Keratinocyte (primary cell): Measurements from ENCODE around the gene CYP26C1. TPM values are rescaled to one million over a fixed set of nuclear protein-coding genes. Genes with fewer than 3 reads are reported as not detected.

ENCODE experiments used
- DNase-seq: peaks from one replicate; pipeline ENCODE4 v3.0.0-alpha.2; 2011; ENCODE audit warnings: low read depth, missing footprints, low spot score
- FAIRE-seq: peaks from 2 replicates; lab custom pipeline; 2011; peaks lifted over from hg19 to GRCh38; lab: Jason Lieb, UNC
- H2AFZ ChIP-seq: 2 replicates; pipeline ENCODE4 v1.6.0; 2012; ENCODE audit warnings: low read length, control low read depth, inconsistent platforms; ENCODE audit not compliant: control insufficient read depth
- H3K27ac ChIP-seq: 2 replicates; pipeline ENCODE4 v1.5.1; 2011; ENCODE audit warnings: low read length; ENCODE audit not compliant: control insufficient read depth, insufficient read depth
- H3K27me3 ChIP-seq: 3 replicates; pipeline ENCODE4 v1.6.0; 2011; ENCODE audit warnings: low read length; ENCODE audit not compliant: control insufficient read depth, insufficient read depth; ENCODE audit errors: extremely low read depth
- H3K36me3 ChIP-seq, 2 experiments: 2 replicates in 1 of 2; 3 replicates in 1 of 2; pipeline ENCODE4 v1.5.1; 2011; ENCODE audit warnings: low read length in 2 of 2, mild to moderate bottlenecking in 1 of 2; ENCODE audit not compliant: control insufficient read depth in 2 of 2, insufficient read depth in 2 of 2; ENCODE audit errors: extremely low read depth in 1 of 2
- H3K4me1 ChIP-seq: 3 replicates; pipeline ENCODE4 v1.5.1; 2011; ENCODE audit warnings: low read length; ENCODE audit not compliant: control insufficient read depth, insufficient read depth; ENCODE audit errors: extremely low read depth
- H3K4me2 ChIP-seq: 3 replicates; pipeline ENCODE4 v1.6.0; 2011; ENCODE audit warnings: low read depth, low read length; ENCODE audit not compliant: control insufficient read depth, insufficient read depth; ENCODE audit errors: extremely low read depth
- H3K4me3 ChIP-seq, 3 experiments: fragments of 200-600 bp in 1 of 3; sonication (generic) in 1 of 3; 2 replicates in 2 of 3; 3 replicates in 1 of 3; pipeline ENCODE4 v1.5.1; 2011 to 2016; ENCODE audit warnings: low read length in 3 of 3, mild to moderate bottlenecking in 3 of 3, control low read depth in 2 of 3, inconsistent platforms in 1 of 3, low read depth in 1 of 3, mixed read lengths in 1 of 3, mixed run types in 1 of 3, moderate library complexity in 1 of 3; ENCODE audit not compliant: control insufficient read depth in 2 of 3, insufficient read depth in 2 of 3; ENCODE audit errors: extremely low read depth in 1 of 3
- H3K79me2 ChIP-seq: 2 replicates; pipeline ENCODE4 v1.6.0; 2012; ENCODE audit warnings: low read length; ENCODE audit not compliant: control insufficient read depth, insufficient read depth
- H3K9ac ChIP-seq: 3 replicates; pipeline ENCODE4 v1.6.0; 2011; ENCODE audit warnings: low read length; ENCODE audit not compliant: control insufficient read depth, insufficient read depth; ENCODE audit errors: extremely low read depth
- H3K9me1 ChIP-seq: 3 replicates; pipeline ENCODE4 v1.6.0; 2011; ENCODE audit warnings: low read length; ENCODE audit not compliant: control insufficient read depth, insufficient read depth; ENCODE audit errors: extremely low read depth
- H3K9me3 ChIP-seq: 2 replicates; pipeline ENCODE4 v1.5.1; 2012; ENCODE audit warnings: low read depth, low read length; ENCODE audit not compliant: control insufficient read depth
- H4K20me1 ChIP-seq: 3 replicates; pipeline ENCODE4 v1.6.0; 2011; ENCODE audit warnings: low read length; ENCODE audit not compliant: control insufficient read depth, insufficient read depth; ENCODE audit errors: extremely low read depth
- CTCF ChIP-seq, 3 experiments: IDR thresholded peaks in 1 of 3; conservative IDR thresholded peaks in 1 of 3; optimal IDR thresholded peaks in 1 of 3; 2 replicates in 2 of 3; 3 replicates in 1 of 3; pipeline versions ENCODE3 to v1.5.1; 2011; ENCODE audit warnings: low read length in 3 of 3, mild to moderate bottlenecking in 3 of 3, moderate library complexity in 2 of 3, control low read depth in 1 of 3, inconsistent platforms in 1 of 3; ENCODE audit not compliant: insufficient read depth in 2 of 3; ENCODE audit errors: extremely low read depth in 1 of 3
- EZH2 ChIP-seq: IDR thresholded peaks from one replicate; pipeline ENCODE4 v1.6.1; 2012; ENCODE audit warnings: inconsistent platforms, mild to moderate bottlenecking, low read length, moderate library complexity
- dilution Hi-C: fragments of 300-500 bp; cut with MboI; formaldehyde crosslinking; loops from one replicate; pipeline ENCODE4 v1.7.0; 2020; ENCODE audit warnings: low sequenced_read_pairs; ENCODE audit not compliant: extremely low pct_ligation_motif_present
- polyA plus RNA-seq, 5 experiments: library from polyadenylated mRNA; depleted of rRNA in 3 of 5; stranded (reverse) in 3 of 5; stranded (forward) in 1 of 5; unstranded in 1 of 5; fragments of >200 nt; gene quantifications; 1 replicate in 1 of 5; 2 replicates in 3 of 5; 3 replicates in 1 of 5; pipeline versions ENCODE4 v1.2.1 to v1.2.3, GENCODE V29; 2011 to 2012; ENCODE audit warnings: missing spikeins in 2 of 5, low read depth in 1 of 5, low replicate concordance in 1 of 5

The CYP26C1 gene
- polyA plus RNA-seq, 1 donor (not counting 4 experiments of a cell fraction or from before 2014, with no cell fraction given), result not detected

- TF ChIP-seq CTCF (optimal IDR thresholded peaks at IDR 0.05 in 1 of 3, IDR thresholded peaks at IDR 0.05 in 1 of 3, conservative IDR thresholded peaks at IDR 0.05 in 1 of 3; ENCODE audit: extremely low read depth in 1 of 3, insufficient read depth in 2 of 3, low read length in 3 of 3) (no peak), EZH2 (no peak)
- DNase-seq, result no peak
- Histone ChIP-seq H3K9me1 (no peaks in the 10 kb centered on the region), H3K27me3 (peaks cover 7% of the 10 kb centered on the region), H3K36me3 (no peaks in the 10 kb centered on the region), H3K79me2 (no peaks in the 10 kb centered on the region), H3K4me2 (no peak overlapping the region), H3K9ac (no peak overlapping the region), H3K9me3 (no peaks in the 10 kb centered on the region), H3K27ac (no peak overlapping the region), H2AFZ (no peak overlapping the region), H3K4me1 (no peaks in the 10 kb centered on the region), H3K4me3 (no peak overlapping the region), H4K20me1 (no peaks in the 10 kb centered on the region)
- no peak for FAIRE-seq
- dilution Hi-C loops, result no loop called here
Observed at GRCh38 chr10:93091960-93092359, 31.4 kb downstream of the CYP26C1 start.

- TF ChIP-seq CTCF (optimal IDR thresholded peaks at IDR 0.05 in 1 of 3, IDR thresholded peaks at IDR 0.05 in 1 of 3, conservative IDR thresholded peaks at IDR 0.05 in 1 of 3; ENCODE audit: extremely low read depth in 1 of 3, insufficient read depth in 2 of 3, low read length in 3 of 3) (no peak), EZH2 (no peak)
- Histone ChIP-seq H3K27me3 (no peaks in the 10 kb centered on the region), H3K4me2 (no peak overlapping the region), H3K27ac (no peak overlapping the region), H3K9me3 (no peaks in the 10 kb centered on the region), H3K36me3 (no peaks in the 10 kb centered on the region), H3K4me1 (no peaks in the 10 kb centered on the region), H2AFZ (no peak overlapping the region), H3K9ac (no peak overlapping the region), H3K4me3 (no peak overlapping the region), H3K79me2 (no peaks in the 10 kb centered on the region), H3K9me1 (no peaks in the 10 kb centered on the region), H4K20me1 (no peaks in the 10 kb centered on the region)
- FAIRE-seq (no peak), DNase-seq (no peak)
- dilution Hi-C loops, result no loop called here
Observed at GRCh38 chr10:93095225-93095624, 34.6 kb downstream of the CYP26C1 start.
